Activated naive CD8-positive, alpha-beta T cell treated with anti-CD3 and anti-CD28 coated beads, Interleukin-2, amount 10 ng/mL, durations not matched to agents 7 days and 5 days (primary cell): ENCODE measurements around the gene RAB22A. TPM values are rescaled to one million over a fixed set of nuclear protein-coding genes. Genes with fewer than 3 reads are reported as not detected.

Source experiments
- ATAC-seq: fragments of 150-1000 bp; cut with Tn5 transposase; one replicate; pipeline ENCODE4 v1.10.0; 2021; ENCODE audit warnings: low read depth, moderate library complexity
- POLR2A ChIA-PET: fragments of 350-600 bp; sonication (Branson Sonifier 250); formaldehyde crosslinking; loops from one replicate; lab custom pipeline; 2021; ENCODE audit warnings: antibody characterized with exemption; lab: Charles Lee
- DNase-seq: peaks from one replicate; pipeline ENCODE4 v3.0.0; 2021
- H3K27ac Mint-ChIP-seq: one replicate; pipeline ENCODE4 v1.8.0; 2022; ENCODE audit warnings: mild to moderate bottlenecking, mixed read lengths
- H3K27me3 Mint-ChIP-seq: one replicate; pipeline ENCODE4 v1.8.0; 2022; ENCODE audit warnings: mild to moderate bottlenecking, moderate library complexity, mixed read lengths
- H3K36me3 Mint-ChIP-seq: one replicate; pipeline ENCODE4 v1.8.0; 2021; ENCODE audit warnings: mild to moderate bottlenecking, mixed read lengths
- H3K4me1 Mint-ChIP-seq: one replicate; pipeline ENCODE4 v1.8.0; 2021; ENCODE audit warnings: mixed read lengths
- H3K4me3 Mint-ChIP-seq: one replicate; pipeline ENCODE4 v1.8.0; 2022; ENCODE audit warnings: mild to moderate bottlenecking, moderate library complexity, mixed read lengths
- H3K9me3 Mint-ChIP-seq: one replicate; pipeline ENCODE4 v1.8.0; 2021; ENCODE audit warnings: mixed read lengths
- total RNA-seq, 2 experiments: library from RNA; stranded (reverse); gene quantifications; one replicate each; pipeline ENCODE4 v1.2.3, GENCODE V29; 2021

The RAB22A gene
- total RNA-seq, 2 experiments from 2014 or later = 17.3 to 18.5 TPM

DNA sequence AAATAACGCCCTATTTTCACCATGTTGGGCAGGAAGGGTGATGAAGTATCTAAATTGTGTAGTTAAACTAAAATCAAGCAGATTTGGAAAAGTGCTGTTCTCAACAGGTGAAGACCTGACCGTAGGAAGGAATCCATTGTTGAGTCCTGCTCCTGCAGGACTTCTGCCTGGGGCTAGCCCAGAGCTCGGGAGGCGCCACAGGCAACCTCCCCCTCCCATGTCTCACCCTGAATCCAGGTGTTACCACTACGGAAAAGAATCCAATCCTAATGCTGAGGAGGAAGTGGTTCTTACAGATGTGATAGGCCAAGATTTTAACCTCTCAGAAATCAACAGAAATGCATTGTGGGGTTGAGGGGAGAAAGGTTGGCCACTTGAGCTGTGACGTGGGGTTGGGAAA is 30.2 kb downstream of the RAB22A start:
- POLR2A ChIA-PET = no interaction called here
- Mint-ChIP-seq H3K27ac (no peak overlapping the region), H3K4me1 (peaks cover 9% of the 10 kb centered on the region)

DNA sequence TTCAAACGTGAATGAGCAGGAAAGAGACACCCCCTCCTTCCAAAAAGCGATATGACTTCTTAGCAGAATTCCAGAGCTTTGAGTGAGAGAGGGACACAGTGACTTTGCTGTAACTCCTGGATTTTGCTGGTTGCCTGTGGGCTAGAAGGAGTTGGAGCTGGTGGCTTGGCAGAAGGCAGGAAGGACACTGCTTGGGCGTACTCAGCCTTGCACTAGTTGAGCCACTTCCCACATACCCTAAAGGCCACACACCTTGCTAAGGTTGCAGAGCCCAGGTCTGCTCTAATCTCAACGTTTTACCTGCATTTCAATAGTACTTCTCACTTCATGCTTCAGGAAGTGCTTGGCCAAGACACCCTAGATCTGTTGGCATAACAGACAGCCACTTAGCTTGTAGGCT is 30.6 kb downstream of the RAB22A start:
- Mint-ChIP-seq H3K36me3 (peaks cover 27% of the 10 kb centered on the region), H3K27ac (no peak overlapping the region), H3K27me3 (no peaks in the 10 kb centered on the region), H3K9me3 (peaks cover 4% of the 10 kb centered on the region), H3K4me3 (no peak overlapping the region), H3K4me1 (peaks cover 9% of the 10 kb centered on the region)
- DNase-seq (no peak), ATAC-seq (no peak)
- POLR2A ChIA-PET = no interaction called here

More for the DNA sequence above, 30.2 kb downstream of the RAB22A start:
- Mint-ChIP-seq H3K9me3 (peaks cover 4% of the 10 kb centered on the region), H3K4me3 (no peak overlapping the region), H3K27me3 (no peaks in the 10 kb centered on the region), H3K36me3 (peaks cover 26% of the 10 kb centered on the region)
- DNase-seq = no peak
- ATAC-seq = no peak

DNA sequence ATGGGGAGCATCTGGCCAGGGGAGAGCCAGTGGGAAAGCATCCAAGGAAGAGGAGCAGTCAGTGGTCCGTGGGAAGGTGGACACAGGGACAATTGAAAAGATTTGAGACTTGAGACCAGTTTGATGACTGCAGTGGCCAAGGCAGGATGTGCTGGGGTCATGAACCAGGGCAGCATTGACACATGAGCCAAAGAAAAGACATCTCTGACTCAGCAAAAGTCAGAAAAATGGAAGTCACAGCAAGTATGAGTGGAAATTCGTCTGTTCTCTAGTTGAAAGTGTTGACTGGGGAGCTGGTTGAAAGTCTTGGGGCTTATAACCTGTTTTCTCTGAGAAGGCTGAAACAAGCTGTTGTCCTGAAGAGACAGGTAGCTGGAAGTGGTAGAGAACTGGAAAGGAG is 31.3 kb downstream of the RAB22A start:
- H3K27me3 Mint-ChIP-seq = no peaks in the 10 kb centered on the region
- ATAC-seq = no peak
- H3K4me3 Mint-ChIP-seq = no peak overlapping the region
- peaks cover 6% of the 10 kb centered on the region for H3K9me3 Mint-ChIP-seq
- POLR2A ChIA-PET = no interaction called here
- no peak for DNase-seq
- H3K27ac Mint-ChIP-seq = peak overlapping the region; percentile 13
- peaks cover 9% of the 10 kb centered on the region for H3K4me1 Mint-ChIP-seq
- peaks cover 32% of the 10 kb centered on the region for H3K36me3 Mint-ChIP-seq

DNA sequence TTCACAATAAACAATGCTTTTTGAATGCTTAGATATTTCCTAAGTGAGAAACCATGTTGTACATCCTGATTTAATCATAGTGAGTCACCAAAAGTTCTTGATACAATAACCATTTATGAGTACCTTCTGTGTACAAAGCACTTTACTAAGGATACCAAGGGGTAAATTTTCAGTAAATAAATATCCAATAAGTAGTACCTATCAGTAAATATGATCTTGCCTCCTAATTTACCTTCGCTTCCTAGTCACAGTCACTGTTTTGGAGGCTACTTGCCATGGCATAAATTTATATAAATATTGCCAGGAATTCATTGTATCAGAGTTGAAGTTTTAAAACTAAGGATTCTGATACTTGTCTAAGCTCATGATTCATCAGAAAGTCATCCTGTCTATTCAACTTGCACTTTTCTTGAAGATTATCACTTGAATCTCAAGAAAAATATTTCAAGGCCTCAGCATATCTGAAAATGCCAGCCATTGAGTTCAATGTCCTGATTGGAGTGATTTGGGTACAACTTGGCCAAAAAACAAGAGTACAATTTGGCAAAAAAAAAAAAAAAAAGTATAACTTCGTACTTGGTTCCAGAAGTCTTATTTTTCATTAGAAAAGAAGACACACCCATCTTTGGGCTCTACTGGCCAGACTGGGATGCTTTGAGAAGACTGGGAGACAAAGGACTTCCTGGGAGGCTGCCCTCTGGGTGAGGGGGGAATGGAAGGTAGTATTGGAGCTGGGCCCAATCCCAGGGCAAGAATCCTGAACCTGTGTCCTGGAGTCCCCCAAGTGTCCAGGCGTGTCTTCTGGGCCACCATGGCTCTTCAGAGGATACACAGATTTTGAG is 32.8 kb downstream of the RAB22A start:
- POLR2A ChIA-PET = no interaction called here
- ATAC-seq (no peak), DNase-seq (no peak)
- H3K36me3 Mint-ChIP-seq = peaks cover 45% of the 10 kb centered on the region
- H3K4me3 Mint-ChIP-seq = no peak overlapping the region
- H3K4me1 Mint-ChIP-seq = peaks cover 8% of the 10 kb centered on the region
- no peaks in the 10 kb centered on the region for H3K27me3 Mint-ChIP-seq
- H3K9me3 Mint-ChIP-seq = peaks cover 6% of the 10 kb centered on the region
- no peak overlapping the region for H3K27ac Mint-ChIP-seq

DNA sequence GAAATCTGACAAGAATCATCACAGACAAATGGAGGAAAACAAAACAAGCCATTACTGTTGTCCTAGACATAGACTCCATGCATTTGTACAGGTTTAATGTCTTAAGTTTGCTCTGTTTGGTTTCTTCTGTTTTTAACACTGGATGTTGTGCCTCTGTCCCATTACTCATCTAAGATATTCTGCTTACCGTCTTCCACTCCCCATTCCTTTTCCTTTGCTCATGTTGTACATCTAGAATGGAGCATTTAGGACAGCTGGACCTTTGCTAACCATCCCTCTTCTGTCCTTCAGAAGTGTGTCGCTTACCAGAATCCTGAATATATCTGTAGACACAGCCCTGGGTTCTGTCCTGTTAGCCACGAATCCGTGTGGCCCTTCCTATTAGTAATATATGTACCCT is 35.2 kb downstream of the RAB22A start:
- peaks cover 6% of the 10 kb centered on the region for H3K9me3 Mint-ChIP-seq
- POLR2A ChIA-PET = interaction anchor here (0.8 kb wide), 1 partner anchor 35 kb away, joined by 3 read pairs; no protein-coding TSS in a partner anchor

DNA sequence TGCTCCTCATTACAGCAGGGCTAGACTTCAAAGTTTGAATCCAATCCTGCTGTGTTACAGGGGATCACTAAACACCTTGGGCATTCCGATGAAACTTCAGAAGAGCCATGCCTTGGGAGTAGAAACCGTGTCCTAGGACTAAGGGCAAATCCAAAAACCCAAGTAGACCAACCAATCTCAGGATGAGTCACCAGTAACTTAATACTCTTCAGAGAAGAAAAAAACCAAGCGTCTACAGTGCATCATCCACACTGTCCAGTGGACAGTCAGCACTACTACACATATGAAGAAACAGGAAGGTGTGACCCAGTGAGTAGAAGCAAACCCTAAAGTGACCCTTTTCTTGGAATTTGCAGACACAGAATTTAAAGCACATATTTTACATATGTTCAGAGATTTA is 40.1 kb downstream of the RAB22A start:
- Mint-ChIP-seq H3K4me3 (no peak overlapping the region), H3K9me3 (peaks cover 2% of the 10 kb centered on the region), H3K4me1 (no peaks in the 10 kb centered on the region), H3K27ac (no peak overlapping the region), H3K36me3 (peaks cover 34% of the 10 kb centered on the region), H3K27me3 (no peaks in the 10 kb centered on the region)
- ATAC-seq (no peak), DNase-seq (no peak)
- POLR2A ChIA-PET = no interaction called here

More for the DNA sequence above, 35.2 kb downstream of the RAB22A start:
- no peak for ATAC-seq
- Mint-ChIP-seq H3K4me3 (no peak overlapping the region), H3K36me3 (peaks cover 48% of the 10 kb centered on the region), H3K27ac (no peak overlapping the region), H3K27me3 (no peaks in the 10 kb centered on the region), H3K4me1 (peaks cover 8% of the 10 kb centered on the region)
- no peak for DNase-seq

DNA sequence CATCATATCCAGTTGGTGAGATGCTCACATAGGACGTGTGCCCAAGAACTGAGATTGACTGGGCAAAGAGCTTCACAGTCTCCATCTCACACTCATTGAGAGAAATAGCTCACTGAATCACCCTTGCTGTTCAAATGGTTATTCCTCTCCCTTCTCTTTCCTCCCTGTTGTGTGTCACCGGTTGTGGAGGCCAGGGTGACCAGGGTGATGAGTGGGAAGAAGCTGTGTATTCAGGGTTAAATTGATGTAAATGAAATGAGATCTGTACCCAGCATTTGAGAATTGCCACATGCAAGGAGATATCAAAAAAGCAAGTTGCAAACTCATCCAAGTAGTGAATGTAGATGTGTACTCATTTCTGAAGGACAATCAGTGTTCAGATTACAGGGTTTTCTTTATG is 43.0 kb downstream of the RAB22A start:
- no peaks in the 10 kb centered on the region for H3K9me3 Mint-ChIP-seq
- ATAC-seq = no peak
- no peaks in the 10 kb centered on the region for H3K4me1 Mint-ChIP-seq
- H3K4me3 Mint-ChIP-seq = no peak overlapping the region
- DNase-seq = no peak
- no peak overlapping the region for H3K27ac Mint-ChIP-seq
- peaks cover 13% of the 10 kb centered on the region for H3K36me3 Mint-ChIP-seq
- H3K27me3 Mint-ChIP-seq = no peaks in the 10 kb centered on the region
- POLR2A ChIA-PET = no interaction called here

DNA sequence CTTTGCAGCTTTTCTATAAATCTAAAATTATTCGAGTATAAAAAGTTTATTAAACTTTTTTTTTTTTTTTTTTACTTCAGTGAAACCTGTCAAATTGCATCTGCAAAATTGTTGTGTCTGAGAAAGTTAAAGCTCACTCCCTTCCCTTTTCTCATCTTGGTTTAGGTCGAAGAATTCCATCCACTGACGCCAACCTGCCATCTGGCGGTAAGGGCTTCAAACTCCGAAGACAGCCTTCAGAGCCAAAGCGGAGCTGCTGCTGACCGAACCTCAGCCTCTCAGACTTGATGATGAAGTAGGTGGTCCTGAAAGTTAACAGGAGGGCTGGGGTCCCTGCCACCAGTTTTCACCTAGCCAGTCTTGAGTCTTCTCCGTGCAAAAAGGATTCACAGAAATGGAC is 49.9 kb downstream of the RAB22A start:
- DNase-seq = no peak
- H3K36me3 Mint-ChIP-seq = peaks cover 3% of the 10 kb centered on the region
- H3K4me3 Mint-ChIP-seq = no peak overlapping the region
- no peak overlapping the region for H3K27ac Mint-ChIP-seq
- no peak for ATAC-seq
- H3K9me3 Mint-ChIP-seq = no peaks in the 10 kb centered on the region
- H3K27me3 Mint-ChIP-seq = no peaks in the 10 kb centered on the region
- H3K4me1 Mint-ChIP-seq = no peaks in the 10 kb centered on the region
- POLR2A ChIA-PET = interaction anchor here (0.6 kb wide), 1 partner anchor 49 kb away, joined by 5 read pairs; no protein-coding TSS in a partner anchor

DNA sequence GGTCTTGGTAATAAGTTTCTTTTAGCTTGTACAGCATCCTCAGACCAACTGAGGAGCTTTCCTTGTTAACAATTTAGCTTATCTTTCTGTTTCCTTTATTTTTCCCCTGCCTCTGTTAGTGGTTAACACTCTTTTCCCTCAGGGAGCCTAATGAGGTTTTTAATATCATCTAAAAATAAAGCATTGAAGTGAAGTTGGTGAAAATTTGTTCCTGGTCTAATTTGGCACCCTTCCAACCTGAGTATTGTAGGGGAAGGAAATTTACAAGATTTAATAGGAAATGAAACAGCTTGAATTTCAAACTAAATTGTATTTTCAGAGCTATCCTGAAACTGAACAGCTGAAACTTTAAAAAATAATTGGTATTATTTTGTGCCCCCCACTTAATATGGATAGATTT is 51.4 kb downstream of the RAB22A start:
- Mint-ChIP-seq H3K27me3 (no peaks in the 10 kb centered on the region), H3K36me3 (peaks cover 3% of the 10 kb centered on the region), H3K4me3 (no peak overlapping the region), H3K9me3 (no peaks in the 10 kb centered on the region), H3K27ac (no peak overlapping the region), H3K4me1 (no peaks in the 10 kb centered on the region)
- no peak for DNase-seq
- POLR2A ChIA-PET = no interaction called here
- ATAC-seq = no peak

DNA sequence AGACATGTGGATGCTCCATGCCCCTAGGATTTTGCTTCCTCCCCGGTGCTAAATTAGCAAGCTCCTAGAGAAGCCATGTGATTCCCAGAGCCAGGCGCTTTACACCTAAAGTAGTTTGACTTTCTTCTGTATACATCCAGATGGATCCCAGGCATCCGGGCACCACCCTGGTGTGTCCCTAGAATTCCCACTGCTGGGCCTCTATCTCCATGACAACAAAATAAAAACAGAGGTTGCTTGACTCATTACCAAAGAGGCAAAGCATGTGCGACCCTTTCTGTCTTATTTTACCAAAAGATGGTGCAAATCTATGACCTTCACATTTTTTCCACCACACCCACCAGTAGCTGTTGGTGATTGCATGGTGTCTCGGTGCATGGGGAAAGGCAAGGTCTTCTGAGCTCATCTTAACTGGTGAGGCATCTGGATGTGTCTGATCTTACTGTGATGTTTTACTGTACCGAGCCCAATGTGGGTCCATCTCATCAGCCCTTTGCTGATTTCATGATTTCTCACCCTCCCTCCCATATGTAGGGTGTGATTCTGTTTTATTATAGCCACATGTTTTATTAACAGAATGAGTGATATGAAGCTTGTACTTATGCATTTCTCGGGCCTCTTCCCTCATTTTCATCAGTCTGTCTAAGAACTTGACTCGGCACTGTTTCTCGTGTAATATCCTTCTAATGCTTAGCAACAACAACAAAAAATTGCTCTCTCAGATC is 52.1 kb downstream of the RAB22A start:
- Mint-ChIP-seq H3K4me3 (no peak overlapping the region), H3K9me3 (no peaks in the 10 kb centered on the region), H3K27ac (no peak overlapping the region), H3K27me3 (no peaks in the 10 kb centered on the region), H3K36me3 (peaks cover 3% of the 10 kb centered on the region), H3K4me1 (no peaks in the 10 kb centered on the region)
- no peak for DNase-seq
- no peak for ATAC-seq
- POLR2A ChIA-PET = no interaction called here

DNA sequence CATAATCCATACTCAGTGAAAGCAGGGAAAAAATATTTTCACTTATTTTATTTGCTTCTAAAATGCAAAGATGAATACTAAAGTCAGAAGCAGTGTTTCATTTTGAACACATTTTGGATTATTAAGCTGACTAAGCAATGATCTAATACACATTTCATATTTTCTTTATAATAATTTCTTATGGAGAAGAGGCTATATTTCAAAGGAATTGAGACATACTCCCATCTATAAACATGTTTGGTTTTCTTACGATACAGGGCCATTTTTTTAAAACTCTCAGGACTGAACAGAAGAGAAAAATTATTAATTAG is 52.6 kb downstream of the RAB22A start:
- Mint-ChIP-seq H3K27me3 (no peaks in the 10 kb centered on the region), H3K36me3 (peaks cover 3% of the 10 kb centered on the region), H3K4me1 (no peaks in the 10 kb centered on the region), H3K4me3 (no peak overlapping the region), H3K9me3 (no peaks in the 10 kb centered on the region), H3K27ac (no peak overlapping the region)
- POLR2A ChIA-PET = no interaction called here
- ATAC-seq = no peak
- DNase-seq = no peak

DNA sequence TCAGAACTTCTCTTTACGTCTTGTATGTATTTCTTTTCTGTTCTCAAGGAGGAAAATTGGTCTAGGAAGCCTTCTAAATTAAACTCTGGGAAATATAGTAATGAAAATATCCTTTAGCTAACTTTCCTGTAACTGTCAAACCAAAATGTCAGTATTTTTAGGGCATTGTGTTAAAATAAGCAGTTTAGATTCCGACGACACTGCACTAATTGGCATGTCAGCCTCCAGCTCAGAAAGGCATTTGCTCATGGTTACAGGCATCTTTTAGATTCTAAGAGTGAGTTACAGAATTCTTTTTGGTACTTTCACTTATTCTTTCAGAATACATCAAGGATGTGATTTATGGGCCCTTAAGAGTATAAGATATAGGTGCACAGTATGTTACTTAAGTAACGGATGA is 53.5 kb downstream of the RAB22A start:
- H3K9me3 Mint-ChIP-seq = no peaks in the 10 kb centered on the region
- no peak overlapping the region for H3K27ac Mint-ChIP-seq
- DNase-seq (no peak), ATAC-seq (no peak)
- no peak overlapping the region for H3K4me3 Mint-ChIP-seq
- POLR2A ChIA-PET = no interaction called here
- H3K27me3 Mint-ChIP-seq = no peaks in the 10 kb centered on the region
- no peaks in the 10 kb centered on the region for H3K4me1 Mint-ChIP-seq
- H3K36me3 Mint-ChIP-seq = peaks cover 6% of the 10 kb centered on the region

DNA sequence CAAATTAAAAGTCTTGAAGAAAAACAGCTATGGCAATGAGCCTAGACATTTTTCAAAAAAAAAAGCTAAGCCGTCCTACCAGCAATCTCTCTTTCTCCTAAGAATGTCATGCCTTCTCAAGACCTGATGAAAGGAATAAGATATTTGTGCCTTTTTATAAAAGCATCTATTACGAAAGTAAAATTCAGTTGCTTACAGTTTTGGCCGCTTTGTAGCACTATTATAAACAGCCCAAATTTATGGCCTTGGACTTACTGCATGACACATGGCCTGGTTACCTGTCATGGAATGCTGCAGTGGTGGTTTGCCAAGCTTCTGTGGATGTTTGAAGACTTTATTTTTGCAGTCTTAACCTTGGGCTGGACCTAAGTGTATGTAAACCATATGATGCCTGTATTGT is 57.4 kb downstream of the RAB22A start:
- Mint-ChIP-seq H3K27ac (no peak overlapping the region), H3K36me3 (peaks cover 3% of the 10 kb centered on the region), H3K9me3 (no peaks in the 10 kb centered on the region), H3K4me3 (no peak overlapping the region), H3K4me1 (no peaks in the 10 kb centered on the region), H3K27me3 (no peaks in the 10 kb centered on the region)
- POLR2A ChIA-PET = no interaction called here
- DNase-seq = no peak
- ATAC-seq = no peak

DNA sequence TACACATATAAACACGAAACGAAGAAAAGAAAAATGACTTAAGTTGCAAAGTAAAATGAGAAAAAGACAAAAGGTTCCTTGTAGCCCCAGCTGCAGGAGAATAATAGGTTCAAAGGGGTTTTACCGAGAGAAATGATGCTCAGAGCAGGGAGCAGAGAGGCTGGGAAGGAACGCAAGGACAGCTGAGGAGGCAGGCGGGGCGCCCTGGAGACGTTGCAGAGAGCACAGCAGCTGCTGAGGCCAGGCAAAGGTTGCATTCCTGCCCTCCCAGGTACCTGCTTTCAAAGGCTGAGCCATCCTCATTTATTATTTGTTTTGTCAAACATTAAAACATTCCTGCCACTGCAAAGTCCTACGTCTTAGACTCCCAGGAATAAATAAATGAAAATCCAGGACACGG is 63.3 kb downstream of the RAB22A start:
- H3K27ac Mint-ChIP-seq = no peak overlapping the region
- H3K4me3 Mint-ChIP-seq = no peak overlapping the region
- no peak for ATAC-seq
- peaks cover 2% of the 10 kb centered on the region for H3K4me1 Mint-ChIP-seq
- H3K9me3 Mint-ChIP-seq = no peaks in the 10 kb centered on the region
- H3K27me3 Mint-ChIP-seq = peaks cover 11% of the 10 kb centered on the region
- POLR2A ChIA-PET = no interaction called here
- no peak for DNase-seq
- H3K36me3 Mint-ChIP-seq = no peaks in the 10 kb centered on the region
